ENCODE data around the gene KLRF2. TPM values are rescaled to one million over a fixed set of nuclear protein-coding genes. Genes with fewer than 3 reads are reported as not detected.

Gene KLRF2
- total RNA-seq, 1 experiment from 2014 or later = not detected

DNA sequence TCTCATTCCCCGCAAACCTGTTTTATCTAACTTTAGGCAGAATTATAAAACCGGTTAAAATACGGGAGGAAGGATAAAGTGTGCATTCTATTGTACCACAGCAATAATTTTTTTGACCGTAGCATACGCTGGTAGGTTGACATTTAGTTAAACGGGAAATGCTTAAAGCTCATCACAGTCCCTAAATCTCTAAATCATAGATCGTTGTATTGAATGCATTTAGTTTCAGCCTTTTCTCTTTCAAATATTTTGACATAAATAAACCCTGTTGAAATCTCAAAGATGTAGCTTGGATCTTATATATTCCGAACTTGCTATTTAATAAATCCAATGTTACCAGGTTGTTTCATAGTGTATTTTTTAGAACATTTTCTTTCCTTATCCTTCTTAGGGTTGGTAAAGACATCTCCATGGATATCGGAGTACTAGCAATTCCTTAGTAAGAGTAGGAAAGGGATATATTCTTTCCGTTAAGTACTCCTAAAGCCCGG, 12.9 kb upstream of the KLRF2 start:
- H4K8ac ChIP-seq (replicated peaks; ENCODE audit: insufficient read length, low read depth, low read length) = no peak overlapping the region
- H3K18ac ChIP-seq (ENCODE audit: insufficient read length, low read depth, low read length) = no peak overlapping the region
- H3K56ac ChIP-seq (ENCODE audit: insufficient read length, low read depth, low read length) = no peak overlapping the region
- H3K9me3 ChIP-seq (ENCODE audit: control insufficient read depth, low read depth, low read length) = no peaks in the 10 kb centered on the region
- WGBS (ENCODE audit: extremely low coverage, insufficient read length, low lambda C conversion rate) = no CpG with 5 or more reads among the region's 11 CpGs
- no peak overlapping the region for H4K5ac ChIP-seq (ENCODE audit: insufficient read length, low read depth, low read length)
- H3K27ac ChIP-seq (ENCODE audit: insufficient read length, low read depth, low read length) = no peak overlapping the region
- no peak overlapping the region for H3K4me3 Mint-ChIP-seq
- H3K9ac ChIP-seq (ENCODE audit: extremely low read depth, insufficient read length, low read length) = no peak overlapping the region
- H2BK5ac ChIP-seq (ENCODE audit: insufficient read length, low read length) = no peak overlapping the region
- no peaks in the 10 kb centered on the region for H3K79me2 ChIP-seq (ENCODE audit: insufficient read depth, low read length)
- no peak overlapping the region for H4K91ac ChIP-seq (ENCODE audit: insufficient read length, low read depth, low read length)
- no peak overlapping the region for H2BK12ac ChIP-seq (ENCODE audit: insufficient read length, low read depth, low read length)
- H3K23me2 ChIP-seq (ENCODE audit: insufficient read length, low read depth, low read length, poor library complexity, severe bottlenecking) = no peaks in the 10 kb centered on the region
- no peak overlapping the region for H3K4me2 ChIP-seq (ENCODE audit: insufficient read depth, insufficient read length, low read length)
- H3K4me1 Mint-ChIP-seq = peaks cover 24 to 27% of the 10 kb centered on the region in 2 experiments
- TF ChIP-seq, protein P1, sequence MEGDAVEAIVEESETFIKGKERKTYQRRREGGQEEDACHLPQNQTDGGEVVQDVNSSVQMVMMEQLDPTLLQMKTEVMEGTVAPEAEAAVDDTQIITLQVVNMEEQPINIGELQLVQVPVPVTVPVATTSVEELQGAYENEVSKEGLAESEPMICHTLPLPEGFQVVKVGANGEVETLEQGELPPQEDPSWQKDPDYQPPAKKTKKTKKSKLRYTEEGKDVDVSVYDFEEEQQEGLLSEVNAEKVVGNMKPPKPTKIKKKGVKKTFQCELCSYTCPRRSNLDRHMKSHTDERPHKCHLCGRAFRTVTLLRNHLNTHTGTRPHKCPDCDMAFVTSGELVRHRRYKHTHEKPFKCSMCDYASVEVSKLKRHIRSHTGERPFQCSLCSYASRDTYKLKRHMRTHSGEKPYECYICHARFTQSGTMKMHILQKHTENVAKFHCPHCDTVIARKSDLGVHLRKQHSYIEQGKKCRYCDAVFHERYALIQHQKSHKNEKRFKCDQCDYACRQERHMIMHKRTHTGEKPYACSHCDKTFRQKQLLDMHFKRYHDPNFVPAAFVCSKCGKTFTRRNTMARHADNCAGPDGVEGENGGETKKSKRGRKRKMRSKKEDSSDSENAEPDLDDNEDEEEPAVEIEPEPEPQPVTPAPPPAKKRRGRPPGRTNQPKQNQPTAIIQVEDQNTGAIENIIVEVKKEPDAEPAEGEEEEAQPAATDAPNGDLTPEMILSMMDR (conservative IDR thresholded peaks at IDR 0.05) = no peak
- H3K9me3 Mint-ChIP-seq = no peaks in the 10 kb centered on the region
- peaks cover 2% of the 10 kb centered on the region for H4K20me1 ChIP-seq (ENCODE audit: control insufficient read depth, insufficient read depth, insufficient read length)
- no peak overlapping the region for H2AFZ ChIP-seq (ENCODE audit: low read length)
- no peak overlapping the region for H3K23ac ChIP-seq (ENCODE audit: insufficient read length, low read depth, low read length)
- H3K27ac Mint-ChIP-seq = no peak overlapping the region
- no peak for DNase-seq
- no peak overlapping the region for H2BK120ac ChIP-seq (ENCODE audit: low read depth, low read length, poor library complexity, severe bottlenecking)
- H3K14ac ChIP-seq (ENCODE audit: insufficient read depth, low read length) = no peak overlapping the region
- no peak overlapping the region for H2AK5ac ChIP-seq (ENCODE audit: insufficient read length, low read length)
- H3K4ac ChIP-seq (ENCODE audit: low read depth, low read length) = no peak overlapping the region
- no peak overlapping the region for H2BK15ac ChIP-seq (ENCODE audit: low read depth, low read length)
- no peaks in the 10 kb centered on the region for H3K79me1 ChIP-seq (ENCODE audit: insufficient read depth, low read depth, low read length, poor library complexity, severe bottlenecking)
- H3K4me1 ChIP-seq (ENCODE audit: insufficient read depth, low read length) = no peaks in the 10 kb centered on the region; the same call in 1 of the 2 replicates
- no peak overlapping the region for H3T11ph ChIP-seq (ENCODE audit: low read length)
- H3K27me3 Mint-ChIP-seq (ENCODE audit: low read depth) = no peaks in the 10 kb centered on the region
- H2BK20ac ChIP-seq (ENCODE audit: low read depth, low read length, poor library complexity, severe bottlenecking) = no peak overlapping the region
- H3K27me3 ChIP-seq (ENCODE audit: insufficient read depth, low read length) = no peaks in the 10 kb centered on the region
- no peaks in the 10 kb centered on the region for H3K36me3 Mint-ChIP-seq (ENCODE audit: insufficient read depth in 1 of 3, low read depth in 3 of 3)

All from H9 (cell line).